ENCODE data around the gene COLEC12.

DNA sequence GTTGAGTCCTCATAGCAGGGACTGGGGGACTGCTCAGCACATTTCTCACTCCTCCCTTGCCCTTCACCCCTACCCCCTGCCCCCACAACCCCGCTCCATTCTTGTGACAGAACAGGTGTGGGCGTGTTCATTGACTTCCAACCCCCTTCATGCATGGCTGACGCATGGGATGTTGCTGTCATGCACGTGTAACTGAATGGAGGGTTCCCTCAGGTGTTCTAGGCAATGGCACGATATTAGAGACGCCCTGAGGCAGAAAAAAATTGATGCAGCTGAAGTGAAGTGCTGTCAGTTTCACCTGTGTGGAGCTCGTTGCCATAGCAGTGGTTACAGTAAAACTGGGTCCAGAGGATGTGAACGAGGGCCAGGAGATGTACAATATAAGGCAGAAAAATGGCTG is 226.2 kb downstream of the COLEC12 start:
- no peak for TF ChIP-seq POLR2A (IDR thresholded peaks at IDR 0.05)
- TF ChIP-seq, protein P1, sequence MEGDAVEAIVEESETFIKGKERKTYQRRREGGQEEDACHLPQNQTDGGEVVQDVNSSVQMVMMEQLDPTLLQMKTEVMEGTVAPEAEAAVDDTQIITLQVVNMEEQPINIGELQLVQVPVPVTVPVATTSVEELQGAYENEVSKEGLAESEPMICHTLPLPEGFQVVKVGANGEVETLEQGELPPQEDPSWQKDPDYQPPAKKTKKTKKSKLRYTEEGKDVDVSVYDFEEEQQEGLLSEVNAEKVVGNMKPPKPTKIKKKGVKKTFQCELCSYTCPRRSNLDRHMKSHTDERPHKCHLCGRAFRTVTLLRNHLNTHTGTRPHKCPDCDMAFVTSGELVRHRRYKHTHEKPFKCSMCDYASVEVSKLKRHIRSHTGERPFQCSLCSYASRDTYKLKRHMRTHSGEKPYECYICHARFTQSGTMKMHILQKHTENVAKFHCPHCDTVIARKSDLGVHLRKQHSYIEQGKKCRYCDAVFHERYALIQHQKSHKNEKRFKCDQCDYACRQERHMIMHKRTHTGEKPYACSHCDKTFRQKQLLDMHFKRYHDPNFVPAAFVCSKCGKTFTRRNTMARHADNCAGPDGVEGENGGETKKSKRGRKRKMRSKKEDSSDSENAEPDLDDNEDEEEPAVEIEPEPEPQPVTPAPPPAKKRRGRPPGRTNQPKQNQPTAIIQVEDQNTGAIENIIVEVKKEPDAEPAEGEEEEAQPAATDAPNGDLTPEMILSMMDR (IDR thresholded peaks at IDR 0.05), result no peak
